OCI-LY3 (cell line): ENCODE data around the gene ZXDB.
"Not testable (repeated sequence)": the region's sequence is repeated elsewhere in the genome, so short reads cannot be mapped to it uniquely, and the experiment has no call there.

Source experiments
- H2AFZ ChIP-seq: fragments of 200-600, 300-600 bp; shearing (Covaris generic); 2 replicates; pipeline ENCODE4 v1.6.0; 2014; ENCODE audit warnings: antibody characterized with exemption, low read depth, low read length
- H3K27ac ChIP-seq: fragments of 200-600, 300-600 bp; sonication (generic); 2 replicates; pipeline ENCODE4 v1.5.1; 2014; ENCODE audit warnings: mild to moderate bottlenecking, low read length, moderate library complexity, mixed read lengths
- H3K27me3 ChIP-seq: fragments of 200-600, 300-600 bp; sonication (generic); 2 replicates; pipeline ENCODE4 v1.6.1; 2014; ENCODE audit warnings: low read depth, low read length, mixed read lengths
- H3K36me3 ChIP-seq: fragments of 200-600, 300-600 bp; sonication (generic); replicated peaks from 2 replicates; pipeline ENCODE3; 2014; ENCODE audit warnings: low read depth, low read length, mixed read lengths
- H3K4me1 ChIP-seq: fragments of 300-600, 200-600 bp; sonication (generic); 2 replicates; pipeline ENCODE4 v1.6.1; 2014; ENCODE audit warnings: low read length, mixed read lengths
- H3K4me2 ChIP-seq: fragments of 200-600, 300-600 bp; sonication (generic); 2 replicates; pipeline ENCODE4 v1.6.1; 2014; ENCODE audit warnings: low read length, mixed read lengths
- H3K4me3 ChIP-seq: fragments of 300-600, 200-600 bp; sonication (generic); 2 replicates; pipeline ENCODE4 v1.5.1; 2014; ENCODE audit warnings: antibody characterized with exemption, mild to moderate bottlenecking, low read length, moderate library complexity
- H3K79me2 ChIP-seq: fragments of 300-600, 200-600 bp; shearing (Covaris generic); 2 replicates; pipeline ENCODE4 v1.6.1; 2014; ENCODE audit warnings: mild to moderate bottlenecking, low read length, mixed read lengths
- H3K9ac ChIP-seq: fragments of 300-600, 200-600 bp; shearing (Covaris generic); 2 replicates; pipeline ENCODE4 v1.6.0; 2014; ENCODE audit warnings: mild to moderate bottlenecking, low read length, moderate library complexity
- H3K9me3 ChIP-seq: fragments of 200-600, 300-600 bp; shearing (Covaris generic); 2 replicates; pipeline ENCODE4 v1.6.1; 2014; ENCODE audit warnings: low read length, mixed read lengths; ENCODE audit not compliant: insufficient read depth
- H4K20me1 ChIP-seq: fragments of 200-600, 300-600 bp; sonication (generic); 2 replicates; pipeline ENCODE4 v1.6.1; 2016; ENCODE audit warnings: low read length, mixed read lengths; ENCODE audit not compliant: insufficient read depth
- CTCF ChIP-seq: fragments of 200-600, 300-600 bp; sonication (generic); IDR thresholded peaks from 2 replicates; pipeline ENCODE4 v1.5.1; 2014; ENCODE audit warnings: antibody characterized with exemption, low read length, low read depth
- EZH2phosphoT487 ChIP-seq: fragments of 200-600 bp; shearing (Covaris generic); IDR thresholded peaks from 2 replicates; pipeline ENCODE4 v1.6.1; 2018; ENCODE audit warnings: antibody characterized with exemption, mixed run types, low read depth

Gene ZXDB

GRCh38 chrX:57583477-57583876 lies 8.3 kb upstream of the ZXDB start:
- Histone ChIP-seq H3K27me3 (no peaks in the 10 kb centered on the region), H2AFZ (no peak overlapping the region), H3K79me2 (no peaks in the 10 kb centered on the region), H3K4me3 (no peak overlapping the region), H3K9me3 (no peaks in the 10 kb centered on the region), H3K27ac (no peak overlapping the region), H3K9ac (no peak overlapping the region), H4K20me1 (no peaks in the 10 kb centered on the region), H3K36me3 (no peaks in the 10 kb centered on the region), H3K4me1 (peaks cover 19% of the 10 kb centered on the region), H3K4me2 (no peak overlapping the region)
- TF ChIP-seq CTCF (no peak), EZH2phosphoT487 (no peak)

- no peak overlapping the region for H2AFZ ChIP-seq
- no peaks in the 10 kb centered on the region for H3K27me3 ChIP-seq
- no peak overlapping the region for H3K4me2 ChIP-seq
- no peaks in the 10 kb centered on the region for H3K36me3 ChIP-seq
- no peaks in the 10 kb centered on the region for H3K79me2 ChIP-seq
- no peak overlapping the region for H3K27ac ChIP-seq
- peaks cover 17% of the 10 kb centered on the region for H3K4me1 ChIP-seq
- no peak overlapping the region for H3K4me3 ChIP-seq
- no peak overlapping the region for H3K9ac ChIP-seq
- no peak for TF ChIP-seq CTCF
- TF ChIP-seq EZH2phosphoT487: no peak
- H4K20me1 ChIP-seq: no peaks in the 10 kb centered on the region
- no peaks in the 10 kb centered on the region for H3K9me3 ChIP-seq
Observed at GRCh38 chrX:57586360-57586759, 5.5 kb upstream of the ZXDB start.

GRCh38 chrX:57587062-57587461 lies 4.7 kb upstream of the ZXDB start:
- no peak overlapping the region for H3K4me3 ChIP-seq
- H4K20me1 ChIP-seq: no peaks in the 10 kb centered on the region
- H3K27ac ChIP-seq: no peak overlapping the region
- no peaks in the 10 kb centered on the region for H3K79me2 ChIP-seq
- peaks cover 17% of the 10 kb centered on the region for H3K4me1 ChIP-seq
- no peak for TF ChIP-seq EZH2phosphoT487
- no peak for TF ChIP-seq CTCF
- no peaks in the 10 kb centered on the region for H3K27me3 ChIP-seq
- no peak overlapping the region for H3K4me2 ChIP-seq
- H3K9ac ChIP-seq: no peak overlapping the region
- no peak overlapping the region for H2AFZ ChIP-seq
- H3K36me3 ChIP-seq: no peaks in the 10 kb centered on the region
- H3K9me3 ChIP-seq: no peaks in the 10 kb centered on the region

- no peak overlapping the region for H3K9ac ChIP-seq
- 0 out of 2 replicates have a peak overlapping the region, but pooled peaks have one; percentile 39 for H2AFZ ChIP-seq
- TF ChIP-seq EZH2phosphoT487 (no peak), CTCF (no peak)
- no peak overlapping the region for H3K27ac ChIP-seq
- H3K4me2 ChIP-seq: peak overlapping the region; percentile 43
- H3K79me2 ChIP-seq: peaks cover 2% of the 10 kb centered on the region
- H4K20me1 ChIP-seq: no peaks in the 10 kb centered on the region
- H3K27me3 ChIP-seq: no peaks in the 10 kb centered on the region
- H3K9me3 ChIP-seq: no peaks in the 10 kb centered on the region
- no peaks in the 10 kb centered on the region for H3K36me3 ChIP-seq
- no peak overlapping the region for H3K4me3 ChIP-seq
- H3K4me1 ChIP-seq: peaks cover 17% of the 10 kb centered on the region
Observed at GRCh38 chrX:57587607-57588006, 4.2 kb upstream of the ZXDB start.

GRCh38 chrX:57592160-57592893 lies 516 bp downstream of the ZXDB start:
- H3K4me3 ChIP-seq: peak overlapping the region; percentile 87

GRCh38 chrX:57592894-57593215 lies 1.0 kb downstream of the ZXDB start:
- not testable (repeated sequence) for H3K36me3 ChIP-seq, H3K9me3 ChIP-seq, H2AFZ ChIP-seq, H3K27me3 ChIP-seq, H3K27ac ChIP-seq
- Histone ChIP-seq H3K79me2 (peaks cover 36% of the 10 kb centered on the region), H3K4me1 (peaks cover 22% of the 10 kb centered on the region), H3K9ac (peak overlapping the region; percentile 72), H3K4me2 (peak overlapping the region; percentile 70), H4K20me1 (peaks cover 31% of the 10 kb centered on the region), H3K4me3 (peak overlapping the region; percentile 87)

More at GRCh38 chrX:57592160-57592893, 516 bp downstream of the ZXDB start:
- peaks cover 26% of the 10 kb centered on the region for H4K20me1 ChIP-seq
- peaks cover 27% of the 10 kb centered on the region for H3K4me1 ChIP-seq
- H3K79me2 ChIP-seq: peaks cover 36% of the 10 kb centered on the region
- not testable (repeated sequence) for H3K36me3 ChIP-seq, H3K27me3 ChIP-seq, H2AFZ ChIP-seq, H3K9me3 ChIP-seq
- H3K4me2 ChIP-seq: peak overlapping the region; percentile 70
- H3K9ac ChIP-seq: peak overlapping the region; percentile 72
- peak overlapping the region; percentile 32 for H3K27ac ChIP-seq
